Thyroid gland (tissue), 4 donors: ENCODE results near the gene UBE2D1. TPM values are rescaled to one million over a fixed set of nuclear protein-coding genes. Genes with fewer than 3 reads are reported as not detected.

Source experiments
- DNase-seq, 2 donors: peaks; one replicate each; pipeline ENCODE4 v3.0.0-alpha.2; 2019
- H3K27ac ChIP-seq, 3 donors: fragments of 200-600 bp; sonication (generic); 1 replicate in 2 of 3; 2 replicates in 1 of 3; pipeline ENCODE4 v1.5.1; 2016 to 2019; ENCODE audit warnings: mild to moderate bottlenecking in 1 of 3, moderate library complexity in 1 of 3
- H3K27me3 ChIP-seq: fragments of 200-600 bp; sonication (generic); one replicate; pipeline ENCODE4 v1.5.1; 2019
- H3K36me3 ChIP-seq, 2 donors: fragments of 200-600 bp; sonication (generic); one replicate each; pipeline ENCODE4 v1.5.1; 2016 to 2019
- H3K4me1 ChIP-seq, 2 donors: fragments of 200-600 bp; sonication (generic); one replicate each; pipeline ENCODE4 v1.5.1; 2017 to 2019
- H3K4me3 ChIP-seq, 3 donors: fragments of 200-600 bp; sonication (generic); replicated peaks in 1 of 3; 1 replicate in 2 of 3; 2 replicates in 1 of 3; pipeline ENCODE4 v1.5.1; 2016; ENCODE audit warnings: mild to moderate bottlenecking in 1 of 3
- H3K9me3 ChIP-seq: fragments of 200-600 bp; sonication (generic); one replicate; pipeline ENCODE4 v1.5.1; 2017
- CTCF ChIP-seq, 6 experiments: fragments of 200-600 bp in 3 of 6; fragments of 450-650 bp in 3 of 6; sonication (generic) in 3 of 6; IDR thresholded peaks; one replicate each; pipeline ENCODE4 v1.5.1; 2016 to 2019; ENCODE audit warnings: antibody characterized with exemption in 6 of 6, mild to moderate bottlenecking in 2 of 6, inconsistent platforms in 1 of 6, moderate library complexity in 1 of 6
- POLR2A ChIP-seq, 2 donors: fragments of 450-650 bp; IDR thresholded peaks; one replicate each; pipeline ENCODE4 v1.6.1; 2017; ENCODE audit warnings: antibody characterized with exemption in 2 of 2, mild to moderate bottlenecking in 2 of 2, moderate library complexity in 1 of 2
- WGBS, 2 donors: methylation state at CpG; one replicate each; pipeline ENCODE4 v1.1.5; 2017; 5-methylcytosine and 5-hydroxymethylcytosine counted together
- intact Hi-C: fragments of 100-400 bp; cut with DNase I; formaldehyde crosslinking; loops from one replicate; pipeline ENCODE4 v1.15.1; 2023
- total RNA-seq, 4 donors: library from RNA; depleted of rRNA; stranded (reverse); fragments of >200 nt; gene quantifications; one replicate each; pipeline ENCODE4 v1.2.3, GENCODE V29; 2016

The UBE2D1 gene
- total RNA-seq, 4 donors from 2014 or later, result 11.3 to 25.4 (median 18.7) TPM

- DNase-seq, result no peak
- no peaks in the 10 kb centered on the region for H3K4me1 ChIP-seq
- 60 to 67% methylated on average over 2 of the region's 2 CpGs for WGBS, 2 donors
- H3K27ac ChIP-seq, result no peak overlapping the region
- H3K9me3 ChIP-seq, result no peaks in the 10 kb centered on the region
- H3K36me3 ChIP-seq, result no peaks in the 10 kb centered on the region
- no peaks in the 10 kb centered on the region for H3K27me3 ChIP-seq
- no peak overlapping the region for H3K4me3 ChIP-seq
- intact Hi-C loops, result loop anchor here (10.0 kb wide), 1 partner anchor 73 kb away; no protein-coding TSS in a partner anchor
- no peak for TF ChIP-seq CTCF (IDR thresholded peaks at IDR 0.05)
- no peak for TF ChIP-seq POLR2A (IDR thresholded peaks at IDR 0.05)
These were observed 32.6 kb upstream of the UBE2D1 start for GRCh38 chr10:58302254-58302653.

- no peak for DNase-seq
- intact Hi-C loops, result loop anchor here (10.0 kb wide), 1 partner anchor 71 kb away; no protein-coding TSS in a partner anchor
- Histone ChIP-seq H3K36me3 (no peaks in the 10 kb centered on the region), H3K27me3 (no peaks in the 10 kb centered on the region), H3K27ac (no peak overlapping the region), H3K4me1 (no peaks in the 10 kb centered on the region), H3K9me3 (no peaks in the 10 kb centered on the region), H3K4me3 (no peak overlapping the region)
- WGBS, 2 donors, result 80 to 87% methylated on average over 3 of the region's 3 CpGs
- no peak for TF ChIP-seq POLR2A (IDR thresholded peaks at IDR 0.05)
- TF ChIP-seq CTCF (IDR thresholded peaks at IDR 0.05), result no peak
These were observed 30.6 kb upstream of the UBE2D1 start for GRCh38 chr10:58304099-58304633.

- H3K36me3 ChIP-seq, result no peaks in the 10 kb centered on the region
- no peak overlapping the region for H3K4me3 ChIP-seq
- WGBS, 2 donors, result 53 to 57% methylated on average over 4 of the region's 4 CpGs
- no peak overlapping the region for H3K27ac ChIP-seq
- TF ChIP-seq CTCF (IDR thresholded peaks at IDR 0.05) (no peak), POLR2A (IDR thresholded peaks at IDR 0.05) (no peak)
- no peaks in the 10 kb centered on the region for H3K4me1 ChIP-seq
- no peaks in the 10 kb centered on the region for H3K27me3 ChIP-seq
- intact Hi-C loops, result loop anchor here (10.0 kb wide), 1 partner anchor 69 kb away; no protein-coding TSS in a partner anchor
- no peaks in the 10 kb centered on the region for H3K9me3 ChIP-seq
- DNase-seq, result no peak
These were observed 29.0 kb upstream of the UBE2D1 start for GRCh38 chr10:58305821-58306220.

GRCh38 chr10:58307676-58308075 is 27.1 kb upstream of the UBE2D1 start:
- 90 to 92% methylated on average over 3 of the region's 3 CpGs for WGBS, 2 donors
- no peak overlapping the region for H3K4me3 ChIP-seq

More at GRCh38 chr10:58307676-58308075, 27.1 kb upstream of the UBE2D1 start:
- Histone ChIP-seq H3K27me3 (no peaks in the 10 kb centered on the region), H3K4me1 (no peaks in the 10 kb centered on the region), H3K27ac (no peak overlapping the region), H3K36me3 (no peaks in the 10 kb centered on the region), H3K9me3 (no peaks in the 10 kb centered on the region)
- DNase-seq, result no peak
- TF ChIP-seq POLR2A (IDR thresholded peaks at IDR 0.05), result no peak
- TF ChIP-seq CTCF (IDR thresholded peaks at IDR 0.05), result no peak
- intact Hi-C loops, result loop anchor here (10.0 kb wide), 1 partner anchor 67 kb away; no protein-coding TSS in a partner anchor
